Measurements from ENCODE around the gene GPR6. TPM values are rescaled to one million over a fixed set of nuclear protein-coding genes. Genes with fewer than 3 reads are reported as not detected.

The GPR6 gene
- total RNA-seq: not detected

- DNase-seq (peak; percentile 51 to 67 (median 59)), ATAC-seq (peak; percentile 40)
- Histone ChIP-seq H3K36me3 (replicated peaks in 1 of 2; ENCODE audit: insufficient read depth in 1 of 2, low read depth in 2 of 2) (no peaks in the 10 kb centered on the region), H3K9me3 (no peaks in the 10 kb centered on the region), H3K27ac (no peak within 1 kb of the TSS), H3K4me3 (no peak within 1 kb of the TSS), H3K4me1 (peaks cover 14% of the 10 kb centered on the region), H3K27me3 (peaks cover 0 to 23% of the 10 kb centered on the region in 2 donors)
- TF ChIP-seq, protein P1, sequence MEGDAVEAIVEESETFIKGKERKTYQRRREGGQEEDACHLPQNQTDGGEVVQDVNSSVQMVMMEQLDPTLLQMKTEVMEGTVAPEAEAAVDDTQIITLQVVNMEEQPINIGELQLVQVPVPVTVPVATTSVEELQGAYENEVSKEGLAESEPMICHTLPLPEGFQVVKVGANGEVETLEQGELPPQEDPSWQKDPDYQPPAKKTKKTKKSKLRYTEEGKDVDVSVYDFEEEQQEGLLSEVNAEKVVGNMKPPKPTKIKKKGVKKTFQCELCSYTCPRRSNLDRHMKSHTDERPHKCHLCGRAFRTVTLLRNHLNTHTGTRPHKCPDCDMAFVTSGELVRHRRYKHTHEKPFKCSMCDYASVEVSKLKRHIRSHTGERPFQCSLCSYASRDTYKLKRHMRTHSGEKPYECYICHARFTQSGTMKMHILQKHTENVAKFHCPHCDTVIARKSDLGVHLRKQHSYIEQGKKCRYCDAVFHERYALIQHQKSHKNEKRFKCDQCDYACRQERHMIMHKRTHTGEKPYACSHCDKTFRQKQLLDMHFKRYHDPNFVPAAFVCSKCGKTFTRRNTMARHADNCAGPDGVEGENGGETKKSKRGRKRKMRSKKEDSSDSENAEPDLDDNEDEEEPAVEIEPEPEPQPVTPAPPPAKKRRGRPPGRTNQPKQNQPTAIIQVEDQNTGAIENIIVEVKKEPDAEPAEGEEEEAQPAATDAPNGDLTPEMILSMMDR (IDR thresholded peaks at IDR 0.05): no peak
- no peak for TF ChIP-seq POLR2A (IDR thresholded peaks at IDR 0.05)
- WGBS, 2 donors: 4 to 6% methylated on average over 44 to 50 of the region's 50 CpGs
- intact Hi-C loops (cut with DNase I): no loop called here
Observed at GRCh38 chr6:109978174-109979032, at the start of gene GPR6. Gene GPR6, plus strand, starts transcription at chr6:109978311. Its CDS starts 802 bp downstream, at chr6:109979113.

GRCh38 chr6:109934293-109934692 is 43.8 kb upstream of the GPR6 start:
- DNase-seq: no peak
- no peak for ATAC-seq

DNA sequence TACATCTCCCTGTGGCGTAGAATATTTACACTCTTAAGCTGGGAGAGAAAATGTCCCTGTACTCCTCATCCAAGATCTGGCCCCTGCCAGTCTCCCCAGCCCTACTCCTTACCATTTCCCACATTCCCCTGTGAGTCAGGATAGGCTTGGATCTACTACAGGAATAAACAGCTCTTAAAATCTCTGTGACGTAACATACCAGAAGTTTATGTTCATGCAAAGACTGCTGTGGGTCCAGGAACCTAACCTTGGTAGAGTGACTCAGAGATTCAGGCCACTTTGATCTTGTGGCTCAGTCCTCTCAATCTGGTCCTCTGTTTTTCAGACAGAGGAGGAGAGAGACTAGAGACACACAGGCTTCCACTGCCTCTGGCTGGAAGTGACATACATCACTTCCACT is 38.5 kb upstream of the GPR6 start:
- intact Hi-C loops (cut with DNase I): no loop called here
- DNase-seq (no peak), ATAC-seq (no peak)
- TF ChIP-seq POLR2A (IDR thresholded peaks at IDR 0.05): no peak
- TF ChIP-seq, protein P1 (IDR thresholded peaks at IDR 0.05): no peak
- H3K27ac ChIP-seq: no peak overlapping the region
- H3K36me3 ChIP-seq (replicated peaks in 1 of 2; ENCODE audit: insufficient read depth in 1 of 2, low read depth in 2 of 2): no peaks in the 10 kb centered on the region
- no peaks in the 10 kb centered on the region for H3K4me1 ChIP-seq
- no peaks in the 10 kb centered on the region for H3K27me3 ChIP-seq
- WGBS, 2 donors: 75 to 84% methylated on average over 2 of the region's 2 CpGs
- no peaks in the 10 kb centered on the region for H3K9me3 ChIP-seq
- no peak overlapping the region for H3K4me3 ChIP-seq

More at GRCh38 chr6:109934293-109934692, 43.8 kb upstream of the GPR6 start:
- no peaks in the 10 kb centered on the region for H3K4me1 ChIP-seq
- no peak overlapping the region for H3K4me3 ChIP-seq
- TF ChIP-seq, protein P1 (IDR thresholded peaks at IDR 0.05): no peak
- no peak for TF ChIP-seq POLR2A (IDR thresholded peaks at IDR 0.05)
- H3K27ac ChIP-seq: no peak overlapping the region
- no peaks in the 10 kb centered on the region for H3K27me3 ChIP-seq
- no peaks in the 10 kb centered on the region for H3K9me3 ChIP-seq
- intact Hi-C loops (cut with DNase I): no loop called here
- H3K36me3 ChIP-seq (replicated peaks in 1 of 2; ENCODE audit: insufficient read depth in 1 of 2, low read depth in 2 of 2): no peaks in the 10 kb centered on the region
- 78 to 98% methylated on average over 4 to 8 of the region's 8 CpGs for WGBS, 2 donors

GRCh38 chr6:109944448-109944847 is 33.7 kb upstream of the GPR6 start:
- Histone ChIP-seq H3K9me3 (no peaks in the 10 kb centered on the region), H3K4me3 (no peak overlapping the region), H3K36me3 (replicated peaks in 1 of 2; ENCODE audit: insufficient read depth in 1 of 2, low read depth in 2 of 2) (no peaks in the 10 kb centered on the region), H3K27me3 (no peaks in the 10 kb centered on the region), H3K27ac (no peak overlapping the region), H3K4me1 (no peaks in the 10 kb centered on the region)
- TF ChIP-seq POLR2A (IDR thresholded peaks at IDR 0.05): no peak
- TF ChIP-seq, protein P1 (IDR thresholded peaks at IDR 0.05): no peak
- intact Hi-C loops (cut with DNase I): no loop called here
- WGBS, 2 donors: 51 to 67% methylated on average over 4 of the region's 4 CpGs
- DNase-seq: no peak
- ATAC-seq: no peak

DNA sequence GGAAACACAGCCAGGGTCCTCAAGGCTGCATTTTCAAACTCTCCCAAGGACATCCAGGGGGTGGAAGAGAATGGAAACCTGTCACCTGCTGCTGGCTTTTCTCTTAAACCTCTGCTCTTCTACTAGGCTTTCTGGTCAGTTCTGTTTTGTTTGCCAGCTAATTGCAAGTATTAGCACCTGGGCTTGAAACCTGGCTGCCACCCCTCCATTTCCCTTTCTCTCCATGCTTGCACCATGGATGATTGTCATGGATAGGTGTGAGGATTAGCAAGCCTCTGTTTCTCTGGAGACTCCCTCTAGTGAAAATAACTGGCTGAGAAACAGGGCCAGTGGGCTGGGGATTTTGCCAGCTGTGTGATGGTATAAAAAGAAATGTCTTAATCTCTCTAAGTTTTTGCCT is 33.0 kb upstream of the GPR6 start:
- H3K4me3 ChIP-seq: no peak overlapping the region
- ATAC-seq: no peak
- no peak for DNase-seq
- no peaks in the 10 kb centered on the region for H3K9me3 ChIP-seq
- no peaks in the 10 kb centered on the region for H3K4me1 ChIP-seq
- intact Hi-C loops (cut with DNase I): no loop called here
- no peak for TF ChIP-seq POLR2A (IDR thresholded peaks at IDR 0.05)
- TF ChIP-seq, protein P1 (IDR thresholded peaks at IDR 0.05): no peak
- no peaks in the 10 kb centered on the region for H3K27me3 ChIP-seq
- no peak overlapping the region for H3K27ac ChIP-seq
- H3K36me3 ChIP-seq (replicated peaks in 1 of 2; ENCODE audit: insufficient read depth in 1 of 2, low read depth in 2 of 2): no peaks in the 10 kb centered on the region

Data from body of pancreas (tissue), 4 donors.